ENCODE results near the gene ATP8A2.

ATP8A2 gene

DNA sequence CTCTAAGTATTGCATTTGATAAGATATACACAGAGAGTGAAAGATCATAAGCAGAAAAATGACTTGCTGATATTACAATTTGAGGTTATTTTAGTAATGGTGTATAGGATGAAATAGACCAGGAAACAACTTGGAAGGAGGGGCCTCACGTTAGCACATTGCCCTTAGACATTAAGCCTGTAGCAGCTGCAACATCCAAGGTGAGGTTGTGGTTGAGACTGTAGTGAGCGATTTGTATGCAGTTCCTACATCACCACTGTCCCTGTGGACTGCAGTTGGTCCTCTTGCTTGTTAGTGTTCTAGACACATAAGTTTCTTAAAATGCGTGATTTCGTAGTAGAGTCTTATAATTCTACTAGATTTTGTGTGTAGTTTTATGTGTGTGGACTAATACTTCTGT lies 311.3 kb downstream of the ATP8A2 start:
- TF ChIP-seq, protein P1, sequence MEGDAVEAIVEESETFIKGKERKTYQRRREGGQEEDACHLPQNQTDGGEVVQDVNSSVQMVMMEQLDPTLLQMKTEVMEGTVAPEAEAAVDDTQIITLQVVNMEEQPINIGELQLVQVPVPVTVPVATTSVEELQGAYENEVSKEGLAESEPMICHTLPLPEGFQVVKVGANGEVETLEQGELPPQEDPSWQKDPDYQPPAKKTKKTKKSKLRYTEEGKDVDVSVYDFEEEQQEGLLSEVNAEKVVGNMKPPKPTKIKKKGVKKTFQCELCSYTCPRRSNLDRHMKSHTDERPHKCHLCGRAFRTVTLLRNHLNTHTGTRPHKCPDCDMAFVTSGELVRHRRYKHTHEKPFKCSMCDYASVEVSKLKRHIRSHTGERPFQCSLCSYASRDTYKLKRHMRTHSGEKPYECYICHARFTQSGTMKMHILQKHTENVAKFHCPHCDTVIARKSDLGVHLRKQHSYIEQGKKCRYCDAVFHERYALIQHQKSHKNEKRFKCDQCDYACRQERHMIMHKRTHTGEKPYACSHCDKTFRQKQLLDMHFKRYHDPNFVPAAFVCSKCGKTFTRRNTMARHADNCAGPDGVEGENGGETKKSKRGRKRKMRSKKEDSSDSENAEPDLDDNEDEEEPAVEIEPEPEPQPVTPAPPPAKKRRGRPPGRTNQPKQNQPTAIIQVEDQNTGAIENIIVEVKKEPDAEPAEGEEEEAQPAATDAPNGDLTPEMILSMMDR (IDR thresholded peaks at IDR 0.05; ENCODE audit: low read depth, low read length), result no peak
- in situ Hi-C loops (cut with HindIII; ENCODE audit: low sequenced_read_pairs), result no loop called here
- no peak for DNase-seq (ENCODE audit: low read depth, low spot score)
- no peak overlapping the region for H3K4me3 ChIP-seq (ENCODE audit: low read depth, low read length)

DNA sequence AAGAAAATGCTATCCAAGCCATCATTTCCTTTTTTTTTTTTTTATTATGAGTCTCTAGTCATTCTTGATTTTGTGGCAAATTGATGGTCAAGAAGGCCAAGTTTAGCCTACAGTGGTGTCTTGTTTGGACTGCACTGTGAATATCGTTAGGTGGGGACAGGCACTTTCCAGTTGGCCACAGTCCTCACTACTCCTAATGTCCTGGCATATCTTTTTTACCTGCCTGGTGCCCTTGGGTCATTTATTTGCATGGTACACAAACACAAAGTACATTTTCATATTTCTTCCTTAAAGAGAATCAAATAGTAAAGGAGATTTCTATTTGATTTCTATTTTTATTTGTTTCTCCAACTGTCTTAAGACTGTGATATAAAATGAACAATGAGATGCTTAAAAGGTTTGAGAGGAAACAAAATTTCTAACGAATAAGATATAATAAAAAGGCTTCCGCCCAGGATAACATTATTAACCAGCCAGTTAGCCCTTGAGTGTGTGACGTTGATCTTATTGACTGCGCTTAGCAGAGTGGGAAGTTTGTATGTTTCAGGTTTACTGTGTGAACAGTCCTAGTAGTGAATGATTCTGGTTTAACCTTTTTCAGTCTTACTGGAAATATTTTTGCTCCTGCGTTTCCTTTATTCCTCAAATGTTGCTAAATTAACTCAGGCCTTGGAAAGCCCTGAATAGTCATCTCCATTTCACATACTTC lies 312.0 kb downstream of the ATP8A2 start:
- TF ChIP-seq, protein P1 (IDR thresholded peaks at IDR 0.05; ENCODE audit: low read depth, low read length), result no peak
- H3K4me3 ChIP-seq (ENCODE audit: low read depth, low read length), result no peak overlapping the region
- DNase-seq (ENCODE audit: low read depth, low spot score), result no peak
- in situ Hi-C loops (cut with HindIII; ENCODE audit: low sequenced_read_pairs), result no loop called here

DNA sequence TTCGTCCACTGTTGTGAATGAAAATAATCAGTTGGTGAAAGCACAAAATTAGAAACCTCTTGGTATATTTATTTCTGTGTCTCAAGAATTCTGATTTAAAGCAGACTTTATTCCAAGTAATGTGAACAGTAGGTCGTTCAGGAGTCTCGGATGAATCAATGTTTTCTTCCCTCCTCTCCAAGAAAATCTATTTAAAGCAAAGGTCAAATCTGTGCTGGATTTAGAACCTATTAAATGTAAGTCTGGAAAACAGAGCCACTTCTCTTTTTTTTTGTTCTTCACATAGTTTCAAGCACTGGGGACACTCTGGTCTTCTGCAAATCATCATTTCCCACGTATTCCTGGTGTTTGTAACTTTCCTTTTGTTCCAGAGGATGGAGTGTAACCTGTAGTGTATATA lies 312.7 kb downstream of the ATP8A2 start:
- TF ChIP-seq, protein P1 (IDR thresholded peaks at IDR 0.05; ENCODE audit: low read depth, low read length), result no peak
- no peak overlapping the region for H3K4me3 ChIP-seq (ENCODE audit: low read depth, low read length)
- DNase-seq (ENCODE audit: low read depth, low spot score), result no peak
- in situ Hi-C loops (cut with HindIII; ENCODE audit: low sequenced_read_pairs), result no loop called here

DNA sequence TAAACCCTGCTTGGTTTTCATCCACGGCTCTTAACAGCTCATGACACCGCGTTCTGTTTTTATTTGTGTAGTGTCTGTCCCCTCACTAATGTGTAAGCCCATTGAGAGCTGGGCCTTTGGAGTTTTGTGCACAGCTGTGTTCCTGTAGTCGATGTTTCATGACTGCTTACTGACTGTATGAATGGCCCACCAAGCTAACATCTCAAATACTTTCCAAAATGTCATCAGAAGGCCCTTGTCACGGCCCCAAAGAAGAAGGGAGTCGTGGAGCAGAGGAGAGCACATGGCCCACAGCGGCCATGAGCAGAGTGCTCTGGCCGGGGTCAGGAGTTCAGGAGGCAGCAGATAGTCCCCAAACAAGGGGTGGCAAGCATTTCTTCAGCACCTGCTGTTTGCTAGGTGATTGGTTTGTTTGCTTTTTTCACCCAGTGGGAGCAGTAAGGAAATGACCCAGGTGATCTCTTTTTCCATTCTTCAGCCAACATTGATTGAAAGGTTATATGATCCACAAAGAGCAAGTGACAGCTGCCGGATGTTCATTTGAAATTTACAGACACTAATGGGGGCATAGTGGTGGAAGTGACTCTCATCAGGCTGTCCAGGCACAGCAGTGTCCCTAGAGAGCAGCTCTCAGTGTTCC lies 315.2 kb downstream of the ATP8A2 start:
- TF ChIP-seq, protein P1 (IDR thresholded peaks at IDR 0.05; ENCODE audit: low read depth, low read length), result no peak
- DNase-seq (ENCODE audit: low read depth, low spot score), result no peak
- H3K4me3 ChIP-seq (ENCODE audit: low read depth, low read length), result no peak overlapping the region
- in situ Hi-C loops (cut with HindIII; ENCODE audit: low sequenced_read_pairs), result no loop called here

DNA sequence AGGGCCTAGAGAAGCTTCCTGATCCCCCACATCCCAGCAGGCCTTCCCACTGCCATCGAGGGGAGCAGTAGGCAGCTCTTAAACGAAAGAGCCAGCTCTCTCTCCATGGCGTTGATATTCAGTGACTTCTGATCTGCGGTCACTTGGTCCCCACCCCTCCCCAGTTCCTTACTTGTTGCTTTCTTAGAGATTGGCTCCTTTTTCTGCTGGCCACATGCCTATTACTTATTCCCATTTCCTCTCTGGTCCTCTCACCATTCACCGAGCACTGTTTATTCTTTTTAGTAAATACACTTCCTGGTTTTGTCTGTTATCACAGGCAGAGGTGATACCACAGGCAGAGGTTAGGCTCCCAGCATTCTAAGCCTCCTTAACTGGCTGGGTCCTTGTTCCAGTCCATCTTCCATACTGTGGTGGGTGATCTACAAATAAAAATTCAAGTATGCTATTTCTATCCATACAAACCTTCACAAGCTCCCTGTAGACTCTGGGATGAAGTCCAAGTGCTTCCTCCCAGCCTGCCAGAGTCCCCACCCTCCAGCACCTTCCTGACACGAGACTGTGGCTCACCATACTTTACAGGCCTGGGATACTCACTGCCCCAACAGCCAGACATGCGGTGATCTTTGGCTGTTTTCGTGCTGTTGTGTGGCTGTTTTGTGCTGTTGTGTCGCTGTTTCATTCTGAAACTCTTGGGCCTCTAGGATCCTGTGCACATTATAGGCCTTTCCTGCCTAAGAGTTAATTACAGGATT lies 315.9 kb downstream of the ATP8A2 start:
- TF ChIP-seq, protein P1 (IDR thresholded peaks at IDR 0.05; ENCODE audit: low read depth, low read length), result no peak
- in situ Hi-C loops (cut with HindIII; ENCODE audit: low sequenced_read_pairs), result no loop called here
- no peak overlapping the region for H3K4me3 ChIP-seq (ENCODE audit: low read depth, low read length)
- DNase-seq (ENCODE audit: low read depth, low spot score), result peak; percentile 67

DNA sequence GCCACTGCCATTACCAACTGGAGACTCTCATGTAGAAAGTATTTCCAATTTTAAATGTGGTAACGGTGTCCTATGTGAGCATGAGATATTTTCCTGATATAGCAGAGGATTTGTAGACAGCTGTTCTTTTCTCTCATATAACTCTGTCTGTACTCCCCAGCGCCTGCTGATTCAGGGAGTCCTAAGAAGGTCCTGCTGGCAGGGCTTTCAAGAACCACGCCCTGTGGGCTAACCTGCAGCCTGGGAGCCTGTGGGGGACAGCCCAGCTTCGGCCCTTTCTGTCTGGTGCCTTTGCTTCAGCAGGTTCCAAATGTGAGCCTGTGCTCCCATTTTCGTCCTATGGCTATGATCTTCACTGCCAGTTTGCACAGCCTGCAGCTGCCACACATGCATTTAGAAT lies 316.8 kb downstream of the ATP8A2 start:
- in situ Hi-C loops (cut with HindIII; ENCODE audit: low sequenced_read_pairs), result no loop called here
- DNase-seq (ENCODE audit: low read depth, low spot score), result no peak
- no peak overlapping the region for H3K4me3 ChIP-seq (ENCODE audit: low read depth, low read length)
- TF ChIP-seq, protein P1 (IDR thresholded peaks at IDR 0.05; ENCODE audit: low read depth, low read length), result no peak
